HT-29 (cell line): Measurements from ENCODE around the gene ABLIM1. TPM values are rescaled to one million over a fixed set of nuclear protein-coding genes. Genes with fewer than 3 reads are reported as not detected.

Experiments
- DNase-seq: peaks from one replicate; pipeline ENCODE4 v3.0.0-alpha.2; 2015; ENCODE audit warnings: low spot score
- total RNA-seq: library from RNA; depleted of rRNA; stranded (reverse); fragments of >200 nt; shearing (Covaris generic); gene quantifications from 2 replicates; pipeline ENCODE4 v1.2.3, GENCODE V29; 2014

ABLIM1 gene
- total RNA-seq, 1 experiment from 2014 or later: 45.9 TPM

GRCh38 chr10:114680543-114681117, 22.6 kb upstream of the ABLIM1 start:
- no peak for DNase-seq

- no peak for DNase-seq
Observed at GRCh38 chr10:114679552-114679951, 21.5 kb upstream of the ABLIM1 start.

- DNase-seq: no peak
Observed at GRCh38 chr10:114678820-114679219, 20.7 kb upstream of the ABLIM1 start.

- DNase-seq: no peak
Observed at GRCh38 chr10:114678336-114678735, 20.3 kb upstream of the ABLIM1 start.

GRCh38 chr10:114674346-114674745, 16.3 kb upstream of the ABLIM1 start:
- DNase-seq: no peak

- no peak for DNase-seq
Observed at GRCh38 chr10:114669648-114670047, 11.6 kb upstream of the ABLIM1 start.

- DNase-seq: no peak
Observed at GRCh38 chr10:114668375-114669080, 10.5 kb upstream of the ABLIM1 start.

- DNase-seq: no peak
Observed at GRCh38 chr10:114665873-114666272, 7.8 kb upstream of the ABLIM1 start.

- no peak for DNase-seq
Observed at GRCh38 chr10:114665406-114665805, 7.3 kb upstream of the ABLIM1 start.

- DNase-seq: no peak
Observed at GRCh38 chr10:114664127-114664526, 6.1 kb upstream of the ABLIM1 start.

- DNase-seq: no peak
Observed at GRCh38 chr10:114663626-114664025, 5.6 kb upstream of the ABLIM1 start.

GRCh38 chr10:114662646-114663217, 4.7 kb upstream of the ABLIM1 start:
- no peak for DNase-seq

GRCh38 chr10:114661212-114661880, 3.3 kb upstream of the ABLIM1 start:
- DNase-seq: no peak

- DNase-seq: no peak
Observed at GRCh38 chr10:114655671-114656070, 2.4 kb downstream of the ABLIM1 start.

GRCh38 chr10:114654822-114655575, 3.1 kb downstream of the ABLIM1 start:
- no peak for DNase-seq

- no peak for DNase-seq
Observed at GRCh38 chr10:114653926-114654325, 4.1 kb downstream of the ABLIM1 start.

GRCh38 chr10:114652402-114653368, 5.4 kb downstream of the ABLIM1 start:
- DNase-seq: no peak

- DNase-seq: no peak
Observed at GRCh38 chr10:114650831-114651230, 7.2 kb downstream of the ABLIM1 start.

- no peak for DNase-seq
Observed at GRCh38 chr10:114650266-114650665, 7.8 kb downstream of the ABLIM1 start.

- no peak for DNase-seq
Observed at GRCh38 chr10:114649217-114649903, 8.7 kb downstream of the ABLIM1 start.
